GM19035 (cell line): ENCODE measurements around the gene SPATA25.
"Not testable (repeated sequence)": the region's sequence is repeated elsewhere in the genome, so short reads cannot be mapped to it uniquely, and the experiment has no call there.

Source experiments
- ATAC-seq: cut with Tn5 transposase; IDR thresholded peaks from one replicate; pipeline ENCODE4 v1.9.1; 2021; ENCODE audit not compliant: unreplicated experiment

SPATA25 gene

DNA sequence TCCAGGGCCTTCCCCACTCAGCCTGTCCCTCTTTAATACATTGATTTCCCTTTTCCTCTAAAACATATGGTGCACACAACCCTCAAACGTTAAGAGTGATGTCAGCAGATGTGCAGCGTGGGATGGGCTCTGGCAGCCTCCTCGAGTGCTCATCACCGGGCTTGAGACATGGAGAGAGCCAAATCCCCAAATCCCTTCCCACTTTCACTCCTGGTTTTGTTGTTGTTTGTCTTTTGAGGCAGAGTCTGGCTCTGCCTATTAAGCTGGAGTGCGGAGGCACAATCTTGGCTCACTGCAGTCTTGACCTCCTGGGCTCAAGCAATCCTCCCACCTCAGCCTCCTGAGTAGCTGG lies 30.3 kb upstream of the SPATA25 start:
- no peak for ATAC-seq

DNA sequence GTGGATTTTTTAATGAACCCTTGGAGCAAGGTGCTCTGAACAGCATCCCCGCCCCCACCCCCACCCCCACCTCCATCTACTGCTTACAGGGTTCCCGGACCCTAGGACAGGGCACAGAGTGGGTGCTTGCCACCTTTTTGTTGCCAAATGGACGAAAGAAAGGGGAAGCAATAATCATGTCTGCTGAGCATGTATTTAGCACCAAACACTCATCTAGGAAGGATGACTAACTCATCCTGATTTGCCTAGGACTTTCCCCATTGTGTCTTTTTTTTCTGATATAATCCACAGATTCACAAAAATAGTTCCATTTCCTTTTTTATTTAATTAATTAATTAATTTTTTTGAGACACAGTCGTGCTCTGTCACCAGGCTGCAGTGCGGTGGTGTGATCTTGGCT lies 25.7 kb upstream of the SPATA25 start:
- no peak for ATAC-seq

DNA sequence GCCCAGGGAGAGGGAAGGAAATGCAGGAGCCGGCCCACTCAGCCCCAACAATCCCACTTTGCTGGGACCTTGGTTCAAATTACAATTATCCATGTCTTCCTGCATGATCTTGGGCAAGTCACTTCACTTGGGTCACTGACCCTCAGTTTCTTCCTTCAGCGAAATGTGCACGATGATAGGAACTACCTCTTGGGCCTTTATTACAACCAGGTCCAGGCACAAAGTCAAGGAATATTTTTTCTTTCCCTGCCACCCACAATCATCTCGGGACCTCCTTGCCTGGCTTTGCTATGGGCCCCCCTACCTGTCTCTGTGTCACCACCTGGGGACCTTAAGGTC lies 24.9 kb upstream of the SPATA25 start:
- ATAC-seq, result no peak

DNA sequence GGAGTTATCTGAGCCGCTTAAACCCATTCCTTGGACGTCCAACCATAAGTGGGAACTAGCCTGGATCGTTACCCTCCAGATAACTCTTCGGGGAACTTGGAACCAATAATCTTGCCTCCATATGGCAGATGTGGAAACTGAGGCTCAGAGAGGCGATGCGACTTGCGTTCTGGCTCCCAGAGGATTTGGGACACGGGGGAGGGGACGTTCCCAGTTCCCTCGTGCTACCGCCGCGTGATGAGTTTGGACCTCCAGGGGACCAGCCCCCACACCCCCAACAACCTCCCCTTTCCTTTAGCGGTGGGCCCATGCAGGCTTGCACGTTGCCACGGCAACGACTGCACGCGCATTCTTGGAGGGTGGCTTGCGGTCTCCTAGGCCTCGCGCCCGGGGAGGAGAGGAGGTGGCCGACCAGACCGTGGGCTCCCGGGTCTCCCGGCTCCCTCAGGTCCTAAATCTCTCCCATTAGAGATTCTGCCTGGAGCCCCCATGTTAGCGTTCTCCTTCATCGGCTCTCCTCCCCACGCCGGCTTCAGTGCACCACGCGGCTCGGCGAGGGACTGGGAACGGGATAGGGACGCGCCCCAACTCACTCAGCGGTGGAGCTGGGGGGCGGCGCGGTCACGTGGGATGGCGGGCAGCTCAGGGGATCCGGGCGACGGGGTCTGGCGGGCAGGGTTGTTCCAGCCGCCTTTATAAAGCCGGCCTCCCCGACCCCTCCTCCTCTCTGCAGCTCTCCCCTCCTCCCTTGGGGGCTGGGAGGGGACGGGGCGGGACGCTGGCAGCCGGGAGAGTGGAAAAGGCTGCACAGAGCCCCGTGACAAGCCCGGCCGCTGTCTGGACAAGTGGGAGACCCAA lies 24.3 kb upstream of the SPATA25 start, which contains the start of gene PLTP:
PLTP (minus strand) TSS at position 670 of the 858 bp plus-strand sequence. CDS start 703 bp downstream, outside the sequence.
- no peak for ATAC-seq

DNA sequence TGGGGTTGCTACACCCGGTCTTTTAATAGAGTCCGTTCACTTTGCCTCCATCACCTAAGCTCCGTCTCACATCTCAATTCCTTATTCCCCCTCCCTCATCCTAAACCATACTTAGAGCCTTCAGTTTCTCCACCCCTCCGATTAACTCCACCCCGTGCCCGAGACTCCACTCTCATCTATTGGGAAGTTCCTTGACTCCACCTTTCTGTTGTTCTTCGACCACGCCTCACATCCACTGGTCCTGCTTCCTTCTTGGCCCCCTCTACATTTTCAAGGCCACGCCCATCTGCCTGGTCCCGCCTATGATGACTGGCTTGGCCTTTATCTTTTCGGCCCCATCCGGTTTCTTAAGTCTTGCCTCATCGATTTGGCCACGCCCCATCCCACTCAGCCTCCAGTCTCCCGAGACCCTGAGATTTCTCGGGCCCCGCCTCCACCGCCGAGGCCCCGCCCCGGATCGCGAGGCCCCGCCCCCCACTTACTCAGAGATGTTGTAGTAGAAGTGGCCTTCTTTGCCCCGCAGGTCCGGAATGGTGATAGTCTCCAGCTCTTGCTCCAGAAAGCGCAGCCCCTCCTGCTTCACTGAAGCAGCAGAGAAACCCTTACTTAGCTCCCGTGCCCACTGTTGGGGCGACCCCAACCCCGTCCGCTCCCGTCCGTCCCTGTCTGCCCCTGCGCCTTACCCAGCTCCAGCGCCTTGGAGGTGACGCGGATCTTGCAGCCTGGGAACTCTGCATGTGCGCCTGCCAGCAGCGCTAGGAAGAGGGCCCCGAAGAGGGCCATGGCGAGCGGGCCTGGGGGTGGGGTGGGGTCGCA lies 23.5 kb upstream of the SPATA25 start:
- ATAC-seq, result peak; percentile 90

DNA sequence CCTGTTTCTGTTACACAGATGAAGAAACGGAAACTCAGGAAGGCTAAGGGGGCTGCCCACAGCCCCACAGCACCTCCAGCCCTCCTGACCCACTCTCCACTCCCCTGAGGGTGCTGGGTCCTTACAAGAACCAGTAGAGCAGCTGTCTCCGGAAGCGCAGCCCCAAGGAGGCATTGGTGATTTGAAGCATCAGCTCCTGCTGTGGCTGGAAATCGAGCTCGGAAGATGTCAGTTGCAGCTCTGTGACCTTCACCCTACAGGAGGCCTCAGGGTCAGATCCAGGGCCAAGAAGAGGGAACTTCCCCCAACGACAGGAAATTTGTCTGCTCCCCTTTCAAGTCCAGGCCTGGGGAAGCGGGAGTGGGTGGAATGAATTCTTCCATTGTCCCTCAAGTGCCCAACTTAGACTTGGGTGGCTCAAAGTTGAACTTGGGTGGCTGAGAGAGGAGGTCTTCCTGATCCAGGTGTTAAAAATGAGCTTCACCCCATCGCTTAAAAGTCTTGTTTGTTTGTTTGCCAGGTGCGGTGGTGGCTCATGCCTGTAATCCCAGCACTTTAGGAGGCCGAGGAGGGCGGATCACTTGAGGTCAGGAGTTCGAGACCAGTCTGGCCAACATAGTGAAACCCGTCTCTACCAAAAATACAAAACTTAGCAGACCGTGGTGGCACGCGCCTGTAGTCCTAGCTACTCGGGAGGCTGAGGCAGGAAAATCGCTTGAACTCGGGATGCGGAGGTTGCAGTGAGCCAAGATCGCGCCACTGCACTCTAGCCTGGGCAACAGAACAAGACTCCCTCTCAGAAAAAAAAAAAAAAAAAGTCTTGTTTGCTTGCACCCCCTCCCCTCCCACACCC lies 22.6 kb upstream of the SPATA25 start:
- ATAC-seq, result no peak

DNA sequence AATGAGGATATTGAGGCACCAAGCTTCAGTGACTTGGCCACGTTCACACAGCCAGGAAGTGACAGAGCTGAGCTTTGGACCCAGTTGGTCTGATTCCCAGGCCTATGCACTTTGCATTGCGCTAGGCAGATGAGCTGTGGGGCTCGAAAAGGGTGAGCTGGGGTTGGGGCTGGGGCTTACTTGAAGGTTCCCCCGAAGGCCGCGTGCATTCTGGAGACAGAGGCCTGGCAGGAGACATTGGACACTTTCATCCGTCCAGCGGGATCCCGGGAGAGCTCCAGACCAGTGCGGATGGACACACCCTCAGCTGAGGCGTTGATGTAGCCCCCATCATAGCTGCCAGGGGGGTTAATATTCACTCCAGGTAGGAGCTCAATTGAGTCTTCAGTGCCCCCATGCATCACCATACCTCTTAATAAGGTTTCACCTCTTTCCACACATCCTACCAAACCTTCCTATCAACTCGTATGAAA lies 21.9 kb upstream of the SPATA25 start:
- ATAC-seq, result no peak

DNA sequence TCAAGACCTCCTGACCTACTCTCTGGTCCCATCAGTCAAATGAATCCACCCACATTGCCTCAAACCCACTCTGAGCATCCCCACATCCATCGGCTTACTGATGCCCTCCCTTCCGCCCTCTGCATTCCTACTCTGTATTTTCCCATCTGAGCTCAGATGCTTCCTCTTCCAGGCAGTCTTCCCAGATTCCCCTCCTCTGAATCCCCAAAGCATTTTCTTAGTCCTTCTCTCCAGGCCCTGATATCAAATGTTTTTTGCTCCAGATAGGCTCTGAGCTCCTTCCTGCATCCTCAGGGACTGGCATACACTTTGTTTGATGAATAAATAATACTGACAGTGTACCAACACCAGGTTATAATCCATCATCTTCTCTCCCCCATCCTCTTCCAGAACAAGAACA lies 20.7 kb upstream of the SPATA25 start:
- no peak for ATAC-seq

DNA sequence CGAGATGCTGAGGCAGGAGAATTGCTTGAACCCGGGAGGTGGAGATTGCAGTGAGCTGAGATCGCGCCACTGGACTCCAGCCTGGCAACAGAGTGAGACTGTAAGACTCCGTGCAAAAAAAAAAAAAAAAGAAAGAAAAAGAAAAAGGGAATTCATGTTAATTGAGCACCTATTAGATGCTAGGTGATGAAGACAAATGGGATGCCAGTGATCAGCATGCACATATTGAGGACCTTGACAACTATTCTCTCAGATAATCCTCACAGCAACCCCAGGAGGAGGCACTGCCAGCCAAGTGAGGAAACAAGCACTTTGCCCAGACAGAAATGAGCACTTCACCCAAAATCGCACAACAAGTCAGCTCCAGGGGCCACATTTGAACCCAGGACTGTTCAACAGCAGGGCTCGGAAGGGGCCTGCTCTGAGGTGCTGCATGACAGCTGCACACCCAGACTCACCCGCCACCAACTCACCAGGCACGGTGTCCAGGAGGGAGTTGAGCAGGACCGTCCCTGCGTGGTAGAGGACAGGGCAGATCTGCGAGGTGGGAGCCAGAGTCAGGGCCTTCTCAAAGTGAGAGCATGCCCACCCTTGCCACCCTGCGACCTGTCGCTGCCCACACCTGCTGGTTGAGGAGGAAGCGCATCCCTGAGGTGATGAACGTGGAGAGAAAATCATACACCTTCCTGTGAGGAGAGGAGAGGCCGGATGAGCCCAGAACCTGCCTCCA lies 20.0 kb upstream of the SPATA25 start:
- ATAC-seq, result no peak

DNA sequence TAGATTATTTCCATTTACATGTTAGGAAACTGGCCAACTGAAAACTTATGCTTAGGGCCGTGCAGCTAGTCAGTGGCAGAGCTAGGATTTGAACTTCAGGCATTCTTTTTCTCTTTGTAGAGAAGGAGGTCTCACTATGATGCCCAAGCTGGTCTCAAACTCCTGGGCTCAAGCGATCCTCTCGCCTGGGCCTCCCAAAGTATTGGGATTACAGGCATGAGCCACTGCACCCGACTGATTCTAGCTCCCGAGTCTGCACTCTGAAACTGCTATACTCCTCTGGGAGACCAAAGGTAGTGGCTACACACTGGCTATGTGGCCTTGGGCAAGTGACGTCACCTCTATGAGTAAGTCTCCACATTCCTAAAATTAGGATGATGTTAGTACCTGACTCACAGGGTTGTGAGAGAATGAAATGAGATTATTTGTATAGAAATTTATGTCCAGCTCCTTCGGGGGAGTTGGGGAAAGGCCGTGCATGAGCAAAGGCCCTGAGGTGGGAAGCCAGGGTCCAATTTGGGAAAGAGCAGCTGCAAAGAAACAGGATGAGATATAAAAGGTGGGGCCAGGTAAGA lies 18.2 kb upstream of the SPATA25 start:
- no peak for ATAC-seq

DNA sequence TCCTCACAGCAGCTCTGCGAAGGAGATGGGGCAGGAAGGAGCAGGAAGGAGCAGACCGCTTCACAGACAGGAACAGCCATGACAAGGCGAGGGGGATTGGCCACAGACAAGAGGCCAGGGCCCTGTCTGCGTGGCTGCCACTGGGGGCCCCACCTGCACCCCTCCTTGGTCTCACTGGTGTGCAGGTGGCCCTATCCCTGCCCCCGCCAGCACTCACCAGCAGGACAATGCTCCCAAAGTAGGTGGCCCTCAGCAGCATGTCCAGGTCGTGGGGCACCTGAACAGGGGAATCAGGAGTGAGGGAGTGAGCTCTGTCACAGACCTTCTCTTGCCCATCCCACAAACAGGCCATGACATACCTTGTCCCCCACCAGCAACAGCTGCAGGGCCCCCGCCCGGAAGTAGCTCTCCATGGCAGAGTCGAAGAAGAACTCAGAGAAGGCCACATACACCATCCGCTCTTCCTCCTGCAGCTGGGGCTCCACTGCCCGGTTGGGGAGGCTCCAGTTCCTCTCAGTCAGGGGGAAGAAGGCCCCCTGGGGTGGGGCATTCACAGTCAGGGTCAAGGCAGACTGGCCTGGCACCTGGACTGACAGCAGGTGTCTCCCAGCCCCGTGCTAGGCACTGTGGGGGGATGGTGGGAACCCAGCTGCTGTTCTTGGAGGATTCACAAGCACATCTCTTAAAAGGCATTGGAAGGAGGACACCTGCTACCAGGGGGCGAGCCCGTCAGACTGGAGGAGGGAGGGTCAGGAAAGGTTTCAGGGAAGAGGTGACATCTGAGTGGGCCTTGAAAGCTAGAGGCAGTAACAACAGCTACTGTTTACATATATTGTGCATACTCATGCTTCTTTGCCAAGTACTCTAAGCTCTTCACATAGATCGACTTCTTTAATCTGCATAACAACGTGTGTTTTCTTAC lies 17.4 kb upstream of the SPATA25 start:
- no peak for ATAC-seq

DNA sequence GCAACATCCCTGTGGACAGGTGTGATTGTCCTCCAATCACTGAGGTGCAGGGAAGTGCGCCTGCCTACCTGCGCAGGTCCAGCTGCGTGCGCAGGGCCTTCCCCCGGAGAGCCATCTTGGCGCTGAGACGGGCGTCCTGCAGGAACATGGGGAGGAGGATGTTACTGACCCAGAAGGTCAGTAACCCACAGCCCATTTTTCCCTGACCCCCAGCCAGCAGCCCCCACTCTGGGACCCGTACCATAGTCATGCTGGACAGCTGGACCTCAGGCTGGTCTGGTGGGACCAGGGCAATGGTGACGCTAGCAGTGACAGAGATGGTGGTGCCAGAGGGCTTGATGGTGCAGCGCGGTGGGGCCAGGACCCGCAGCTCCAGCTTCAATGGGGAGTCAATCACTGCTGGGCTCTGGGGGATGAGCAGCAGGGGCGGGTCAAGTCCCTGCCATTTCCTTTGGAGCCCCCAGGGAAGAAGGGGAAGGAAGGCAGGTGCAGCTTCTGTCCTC lies 14.8 kb upstream of the SPATA25 start:
- ATAC-seq, result no peak

DNA sequence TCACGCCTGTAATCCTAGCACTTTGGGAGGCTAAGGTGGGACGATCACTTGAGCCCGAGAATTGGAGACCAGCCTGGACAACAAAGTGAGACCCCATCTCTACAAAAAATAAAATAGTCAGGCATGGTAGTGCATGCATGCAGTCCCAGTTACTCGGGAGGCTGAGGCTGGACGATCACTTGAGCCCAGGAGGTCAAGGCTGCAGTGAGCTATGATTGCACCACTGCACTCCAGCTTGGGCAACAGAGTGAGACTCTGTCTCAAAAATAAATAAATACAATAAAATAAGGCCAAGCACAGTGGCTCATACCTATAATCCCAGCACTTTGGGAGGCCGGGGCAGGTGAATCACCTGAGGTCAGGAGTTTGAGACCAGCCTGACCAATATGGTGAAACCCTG lies 13.9 kb upstream of the SPATA25 start:
- not testable (repeated sequence) for ATAC-seq

DNA sequence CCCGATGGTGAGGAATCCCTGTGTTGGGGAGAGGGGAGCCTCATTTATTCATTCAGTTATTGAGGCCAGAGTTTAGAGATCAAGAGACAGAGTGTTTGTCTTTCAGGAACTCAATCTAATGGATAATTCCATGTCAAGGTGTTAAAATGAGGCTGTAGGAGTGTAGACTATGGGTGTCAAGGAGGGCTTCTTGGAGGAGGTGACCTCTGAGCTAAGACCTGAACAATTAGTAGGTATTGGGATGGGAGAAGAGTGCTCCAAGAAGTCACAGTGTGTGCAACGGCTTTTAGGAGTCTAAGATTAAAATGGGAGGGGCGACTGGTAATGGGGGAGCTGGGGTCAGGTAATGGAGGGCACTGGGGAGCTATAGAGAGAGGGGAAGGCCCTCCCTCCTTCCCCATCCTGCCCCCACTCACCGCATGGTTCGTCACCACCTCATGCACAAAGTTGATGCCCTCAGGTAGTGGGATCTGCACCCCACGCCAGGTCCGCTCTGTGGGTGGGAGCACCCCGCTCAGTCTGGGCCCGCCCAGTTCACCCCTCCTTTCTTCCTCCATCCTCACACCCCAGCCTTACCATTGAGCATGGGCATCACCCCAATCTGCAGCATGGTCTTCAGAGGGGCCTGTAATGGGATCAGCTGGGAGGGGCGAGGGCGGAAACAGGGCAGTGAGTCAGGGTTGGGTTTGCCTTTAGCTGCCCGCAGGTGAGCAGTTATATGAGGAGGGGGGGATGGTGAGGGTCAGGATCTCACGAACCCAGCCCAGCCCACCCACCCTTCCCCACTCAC lies 11.8 kb upstream of the SPATA25 start:
- ATAC-seq, result no peak

DNA sequence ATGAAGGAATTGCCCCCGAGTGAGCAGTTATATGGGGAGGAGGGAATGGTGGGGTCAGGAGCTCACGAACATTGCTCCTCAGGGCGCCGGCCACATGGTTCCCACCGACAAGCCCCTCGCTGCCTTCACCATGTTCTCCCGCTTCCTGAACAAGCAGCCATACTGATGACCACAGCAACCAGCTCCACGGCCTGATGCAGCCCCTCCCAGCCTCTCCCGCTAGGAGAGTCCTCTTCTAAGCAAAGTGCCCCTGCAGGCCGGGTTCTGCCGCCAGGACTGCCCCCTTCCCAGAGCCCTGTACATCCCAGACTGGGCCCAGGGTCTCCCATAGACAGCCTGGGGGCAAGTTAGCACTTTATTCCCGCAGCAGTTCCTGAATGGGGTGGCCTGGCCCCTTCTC lies 10.9 kb upstream of the SPATA25 start:
- no peak for ATAC-seq

DNA sequence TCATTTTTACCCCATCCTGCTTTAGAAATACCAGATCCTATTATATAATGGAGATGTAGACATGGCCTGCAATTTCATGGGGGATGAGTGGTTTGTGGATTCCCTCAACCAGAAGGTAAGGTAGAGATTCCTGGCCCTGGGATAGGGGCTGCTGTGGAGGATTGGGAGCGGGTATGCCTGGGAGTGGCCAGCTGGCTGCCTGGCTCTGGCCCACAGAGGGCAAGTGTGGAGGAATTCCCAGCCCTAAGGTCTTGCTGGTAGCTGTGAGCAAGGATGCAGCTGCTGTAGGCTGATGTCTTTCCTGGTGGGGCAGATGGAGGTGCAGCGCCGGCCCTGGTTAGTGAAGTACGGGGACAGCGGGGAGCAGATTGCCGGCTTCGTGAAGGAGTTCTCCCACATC lies 10.3 kb upstream of the SPATA25 start:
- ATAC-seq, result no peak

DNA sequence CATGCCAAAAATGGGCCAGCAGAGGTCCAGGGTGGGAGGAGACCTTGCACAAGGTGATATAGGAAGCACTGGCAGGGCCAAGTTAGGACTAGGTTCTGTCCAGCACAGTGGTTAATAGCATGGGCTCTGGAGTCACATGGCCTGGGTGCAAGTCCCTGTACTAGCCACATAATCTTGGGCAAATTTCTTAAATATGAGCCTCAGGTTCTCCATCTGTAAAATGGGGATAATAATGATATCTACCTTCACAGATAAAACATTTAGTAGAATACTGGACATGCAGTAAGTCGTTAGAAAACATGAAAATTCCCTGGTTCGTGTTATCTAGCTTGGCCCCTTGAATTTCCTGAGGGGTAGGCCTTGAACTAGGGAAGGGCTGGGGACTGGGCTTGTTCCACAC lies 9.9 kb upstream of the SPATA25 start:
- ATAC-seq, result no peak

DNA sequence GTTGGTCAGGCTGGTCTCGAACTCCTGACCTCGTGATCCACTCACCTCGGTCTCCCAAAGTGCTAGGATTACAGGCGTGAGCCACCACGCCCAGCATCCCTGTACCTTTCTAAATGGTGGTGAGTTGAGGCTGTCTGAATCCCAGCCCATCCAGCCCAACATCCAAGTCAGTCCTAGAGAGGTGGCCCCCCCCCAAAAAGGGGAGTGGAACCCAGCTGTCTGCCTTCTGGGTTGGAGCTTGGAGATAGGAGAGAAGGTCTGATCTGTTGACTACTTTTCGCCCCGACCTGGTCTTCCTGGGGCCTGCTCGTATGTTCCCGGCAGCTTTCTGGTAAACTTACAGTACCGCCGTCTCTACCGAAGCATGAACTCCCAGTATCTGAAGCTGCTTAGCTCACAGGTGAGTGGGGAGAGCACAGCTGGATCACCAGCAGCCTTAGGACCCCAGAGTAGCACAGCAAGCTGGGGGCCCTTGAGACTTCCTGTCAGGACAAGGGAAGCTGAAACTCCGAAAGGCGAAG lies 9.3 kb upstream of the SPATA25 start:
- no peak for ATAC-seq
